GM23338 (cell line): Measurements from ENCODE around the gene FHL2. TPM values are rescaled to one million over a fixed set of nuclear protein-coding genes. Genes with fewer than 3 reads are reported as not detected.

ENCODE experiments used
- ATAC-seq: fragments of 200-7000 bp; cut with Tn5 transposase; 3 replicates; pipeline ENCODE4 v1.9.1; 2020
- DNase-seq: peaks from one replicate; pipeline ENCODE4 v3.0.0-alpha.2; 2015; ENCODE audit warnings: low spot score
- H2AFZ ChIP-seq: fragments of 200-600 bp; sonication (generic); 2 replicates; pipeline ENCODE4 v1.8.0; 2016; ENCODE audit warnings: antibody characterized with exemption, mild to moderate bottlenecking, moderate library complexity
- H3F3A ChIP-seq: fragments of 200-600 bp; sonication (generic); replicated peaks from 2 replicates; pipeline ENCODE4 v1.8.0; 2017; ENCODE audit warnings: antibody characterized with exemption, mixed run types, low read depth
- H3K27ac ChIP-seq: fragments of 200-600 bp; sonication (generic); 2 replicates; pipeline ENCODE4 v1.6.1; 2016; ENCODE audit warnings: low read depth
- H3K27me3 ChIP-seq: fragments of 200-600 bp; sonication (generic); 2 replicates; pipeline ENCODE4 v1.8.0; 2016; ENCODE audit warnings: mild to moderate bottlenecking, mixed run types, moderate library complexity; ENCODE audit not compliant: insufficient read depth
- H3K36me3 ChIP-seq: fragments of 200-600 bp; sonication (generic); 2 replicates; pipeline ENCODE4 v1.8.0; 2016; ENCODE audit warnings: mild to moderate bottlenecking; ENCODE audit not compliant: insufficient read depth
- H3K4me1 ChIP-seq: fragments of 200-600 bp; sonication (generic); 2 replicates; pipeline ENCODE4 v1.8.0; 2016; ENCODE audit warnings: mild to moderate bottlenecking, moderate library complexity; ENCODE audit not compliant: insufficient read depth
- H3K4me2 ChIP-seq: fragments of 200-600 bp; sonication (generic); 2 replicates; pipeline ENCODE4 v1.7.1; 2017; ENCODE audit warnings: mixed run types
- H3K4me3 ChIP-seq: fragments of 200-600 bp; sonication (generic); 2 replicates; pipeline ENCODE4 v1.6.1; 2016; ENCODE audit warnings: mixed run types
- H3K79me2 ChIP-seq: fragments of 200-600 bp; sonication (generic); replicated peaks from 2 replicates; pipeline ENCODE4 v1.8.0; 2017; ENCODE audit warnings: mild to moderate bottlenecking; ENCODE audit not compliant: insufficient read depth
- H3K9me2 ChIP-seq: fragments of 200-600 bp; sonication (generic); 2 replicates; pipeline ENCODE4 v1.8.0; 2017; ENCODE audit not compliant: insufficient read depth
- H4K20me1 ChIP-seq: fragments of 200-600 bp; sonication (generic); replicated peaks from 2 replicates; pipeline ENCODE4 v1.8.0; 2017; ENCODE audit warnings: mild to moderate bottlenecking; ENCODE audit not compliant: insufficient read depth
- H3K27ac Mint-ChIP-seq: 2 replicates; pipeline ENCODE4 v1.8.0; 2020; ENCODE audit warnings: inconsistent platforms, mild to moderate bottlenecking, moderate library complexity, mixed read lengths
- H3K27me3 Mint-ChIP-seq: 3 replicates; pipeline ENCODE4 v1.8.0; 2022; ENCODE audit warnings: low read depth, mild to moderate bottlenecking, moderate library complexity, mixed read lengths, inconsistent platforms; ENCODE audit not compliant: insufficient read depth, poor library complexity
- H3K36me3 Mint-ChIP-seq: 3 replicates; pipeline ENCODE4 v1.8.0; 2021; ENCODE audit warnings: low read depth, mild to moderate bottlenecking, inconsistent platforms, moderate library complexity, mixed read lengths
- H3K4me1 Mint-ChIP-seq: 3 replicates; pipeline ENCODE4 v1.8.0; 2020; ENCODE audit warnings: mild to moderate bottlenecking, inconsistent platforms, mixed read lengths
- H3K4me3 Mint-ChIP-seq: 3 replicates; pipeline ENCODE4 v1.8.0; 2021; ENCODE audit warnings: moderate library complexity, mild to moderate bottlenecking, inconsistent platforms, mixed read lengths
- H3K9me3 Mint-ChIP-seq: 3 replicates; pipeline ENCODE4 v1.8.0; 2020; ENCODE audit warnings: moderate library complexity, mild to moderate bottlenecking, inconsistent platforms, mixed read lengths
- CREB1 ChIP-seq: fragments of 250-450 bp; sonication (Bioruptor Pico); IDR thresholded peaks from 2 replicates; pipeline ENCODE4 v1.5.0; 2020; ENCODE audit warnings: low read depth, mild to moderate bottlenecking, moderate library complexity
- CTCF ChIP-seq, 2 experiments: fragments of 200-600 bp in 1 of 2; sonication (generic) in 1 of 2; conservative IDR thresholded peaks; 2 replicates each; pipeline versions ENCODE4 v1.5.1 to v1.6.1; 2016 to 2017; ENCODE audit warnings: antibody characterized with exemption in 2 of 2, low read depth in 2 of 2, mild to moderate bottlenecking in 2 of 2, moderate library complexity in 1 of 2
- ETS1 ChIP-seq: IDR thresholded peaks from 2 replicates; pipeline ENCODE4 v1.6.1; 2016; ENCODE audit warnings: antibody characterized with exemption
- EZH2phosphoT487 ChIP-seq: fragments of 200-600 bp; sonication (generic); IDR thresholded peaks from one replicate; pipeline ENCODE4 v1.8.1; 2018; ENCODE audit warnings: antibody characterized with exemption; ENCODE audit not compliant: unreplicated experiment
- JUNB ChIP-seq: IDR thresholded peaks from one replicate; pipeline ENCODE4 v1.6.1; 2016; ENCODE audit warnings: antibody characterized with exemption; ENCODE audit not compliant: unreplicated experiment
- NANOG ChIP-seq: IDR thresholded peaks from 2 replicates; pipeline ENCODE4 v1.6.1; 2016; ENCODE audit warnings: antibody characterized with exemption, borderline replicate concordance
- POLR2AphosphoS5 ChIP-seq: IDR thresholded peaks from 2 replicates; pipeline ENCODE4 v1.6.1; 2016; ENCODE audit warnings: antibody characterized with exemption, low read depth
- REST ChIP-seq: IDR thresholded peaks from one replicate; pipeline ENCODE4 v1.6.1; 2018; ENCODE audit warnings: antibody characterized with exemption; ENCODE audit not compliant: unreplicated experiment
- STAT1 ChIP-seq: IDR thresholded peaks from one replicate; pipeline ENCODE4 v1.6.1; 2016; ENCODE audit warnings: antibody characterized with exemption; ENCODE audit not compliant: unreplicated experiment
- ZNF114 ChIP-seq: fragments of 250-450 bp; sonication (Bioruptor Pico); IDR thresholded peaks from 2 replicates; pipeline ENCODE4 v1.5.0; 2020; ENCODE audit warnings: mild to moderate bottlenecking, moderate library complexity
- ZNF331 ChIP-seq: fragments of 250-450 bp; sonication (Bioruptor Pico); IDR thresholded peaks from 2 replicates; pipeline ENCODE4 v1.5.0; 2020; ENCODE audit warnings: low read depth, mild to moderate bottlenecking, moderate library complexity
- polyA plus RNA-seq: library from polyadenylated mRNA; unstranded; fragments of >200 nt; fragmentation: Nextera tagmentation; extraction: Ambion mirVana; gene quantifications from 2 replicates; pipeline ENCODE4 v1.2.1, GENCODE V29; 2016
- total RNA-seq: library from RNA; depleted of rRNA; stranded (reverse); fragments of >200 nt; shearing (Covaris generic); gene quantifications from 2 replicates; pipeline ENCODE4 v1.2.3, GENCODE V29; 2014

The FHL2 gene
- total and polyA plus RNA-seq, 2 experiments from 2014 or later = 29.0 to 30.9 TPM

GRCh38 chr2:105383432-105384166, 15.3 kb downstream of the FHL2 start (continued):
- no peak for TF ChIP-seq JUNB
- no peak for TF ChIP-seq CREB1 (CRISPR knock-in tag)
- no peak for TF ChIP-seq ETS1
- TF ChIP-seq NANOG = no peak
- TF ChIP-seq STAT1 = no peak
- TF ChIP-seq CTCF (conservative IDR thresholded peaks at IDR 0.05; ENCODE audit: low read depth in 2 of 2) = no peak
- TF ChIP-seq EZH2phosphoT487 = no peak
- no peak for TF ChIP-seq POLR2AphosphoS5
- TF ChIP-seq REST = no peak
- no peak for TF ChIP-seq ZNF331 (CRISPR knock-in tag)
- TF ChIP-seq ZNF114 (CRISPR knock-in tag) = no peak

- ATAC-seq (no peak), DNase-seq (no peak)
- Histone ChIP-seq H2AFZ (no peak overlapping the region), H3K9me2 (no peaks in the 10 kb centered on the region), H3K4me3 (no peak overlapping the region), H3K27ac (no peak overlapping the region), H3K36me3 (no peaks in the 10 kb centered on the region), H4K20me1 (peaks cover 5% of the 10 kb centered on the region; the same call in 1 of the 2 replicates), H3K27me3 (no peaks in the 10 kb centered on the region), H3K4me2 (no peak overlapping the region), H3K79me2 (peaks cover 6% of the 10 kb centered on the region; the same call in 1 of the 2 replicates), H3F3A (no peaks in the 10 kb centered on the region), H3K4me1 (no peaks in the 10 kb centered on the region)
- H3K27me3 Mint-ChIP-seq = no peaks in the 10 kb centered on the region
- H3K36me3 Mint-ChIP-seq = peaks cover 29% of the 10 kb centered on the region
- no peaks in the 10 kb centered on the region for H3K9me3 Mint-ChIP-seq
- no peak overlapping the region for H3K4me3 Mint-ChIP-seq
- no peak overlapping the region for H3K27ac Mint-ChIP-seq
- no peak for TF ChIP-seq ETS1
- no peak for TF ChIP-seq REST
- TF ChIP-seq ZNF331 (CRISPR knock-in tag) = no peak
- TF ChIP-seq NANOG = no peak
- no peak for TF ChIP-seq EZH2phosphoT487
- TF ChIP-seq JUNB = no peak
- TF ChIP-seq STAT1 = no peak
- no peak for TF ChIP-seq POLR2AphosphoS5
- H3K4me1 Mint-ChIP-seq = no peaks in the 10 kb centered on the region
Measured at GRCh38 chr2:105382177-105382576, 16.7 kb downstream of the FHL2 start.
